Measurements from ENCODE around the gene VRK1. TPM values are rescaled to one million over a fixed set of nuclear protein-coding genes. Genes with fewer than 3 reads are reported as not detected.

The VRK1 gene
- total and polyA plus RNA-seq, 8 donors = 1.2 to 45.7 (median 10.6) TPM; not detected in 1

DNA sequence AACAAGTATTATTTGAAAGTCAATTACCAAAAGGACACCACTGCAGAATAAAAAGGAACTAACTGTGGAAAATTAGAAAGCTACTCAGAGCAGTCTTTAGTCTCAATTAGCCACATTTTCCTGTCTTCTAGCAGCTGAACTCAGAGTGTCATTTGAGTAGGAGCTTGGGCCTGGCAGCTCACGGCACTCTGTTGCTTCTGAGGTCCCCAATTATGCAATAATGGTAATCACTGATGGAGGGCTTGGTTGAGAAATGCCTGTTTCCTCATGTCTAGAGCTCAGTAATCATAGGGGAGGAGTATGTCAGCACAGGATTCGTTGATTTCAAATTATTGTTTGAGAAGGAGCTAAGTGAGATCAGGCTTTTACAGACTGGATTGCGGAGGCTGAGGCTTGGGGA lies 108.6 kb downstream of the VRK1 start:
- Histone ChIP-seq H3K4me3 (no peak overlapping the region), H3K4me1 (no peaks in the 10 kb centered on the region), H3K27me3 (no peaks in the 10 kb centered on the region), H3K9me3 (peaks cover 8 to 28% (median 19%) of the 10 kb centered on the region in 4 donors), H3K27ac (no peak overlapping the region), H3K36me3 (no peaks in the 10 kb centered on the region)
- no peak for DNase-seq
- WGBS, 5 donors = 83 to 91% (median 86%) methylated on average over 3 of the region's 3 CpGs
- TF ChIP-seq POLR2A (IDR thresholded peaks at IDR 0.05) = no peak
- intact Hi-C loops (cut with DNase I; ENCODE audit: low total_unique reads) = no loop called here

DNA sequence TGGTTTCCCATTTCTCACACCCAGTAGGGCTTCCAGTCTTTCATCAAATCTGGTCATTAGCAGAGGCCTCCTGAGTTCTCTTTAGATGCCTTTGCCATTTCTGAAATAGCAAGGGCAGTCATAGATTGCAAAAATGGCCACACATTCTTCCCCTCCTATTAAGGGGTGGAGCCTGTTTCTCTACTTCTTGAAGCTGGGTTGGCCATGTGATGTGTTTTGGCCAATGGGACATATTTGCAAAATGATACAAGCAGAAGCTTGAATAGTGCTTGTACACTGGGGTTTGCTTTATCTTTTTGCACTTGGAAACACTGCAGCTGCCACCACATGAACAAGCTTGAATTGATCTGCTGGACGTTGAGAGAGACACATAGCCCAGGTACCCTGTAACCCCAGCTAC lies 109.3 kb downstream of the VRK1 start:
- Histone ChIP-seq H3K27me3 (no peaks in the 10 kb centered on the region), H3K36me3 (no peaks in the 10 kb centered on the region), H3K9me3 (peaks cover 8 to 30% (median 19%) of the 10 kb centered on the region in 4 donors), H3K4me1 (no peaks in the 10 kb centered on the region), H3K4me3 (no peak overlapping the region), H3K27ac (no peak overlapping the region)
- no peak for TF ChIP-seq POLR2AphosphoS5 (IDR thresholded peaks at IDR 0.05)
- TF ChIP-seq, protein P1, sequence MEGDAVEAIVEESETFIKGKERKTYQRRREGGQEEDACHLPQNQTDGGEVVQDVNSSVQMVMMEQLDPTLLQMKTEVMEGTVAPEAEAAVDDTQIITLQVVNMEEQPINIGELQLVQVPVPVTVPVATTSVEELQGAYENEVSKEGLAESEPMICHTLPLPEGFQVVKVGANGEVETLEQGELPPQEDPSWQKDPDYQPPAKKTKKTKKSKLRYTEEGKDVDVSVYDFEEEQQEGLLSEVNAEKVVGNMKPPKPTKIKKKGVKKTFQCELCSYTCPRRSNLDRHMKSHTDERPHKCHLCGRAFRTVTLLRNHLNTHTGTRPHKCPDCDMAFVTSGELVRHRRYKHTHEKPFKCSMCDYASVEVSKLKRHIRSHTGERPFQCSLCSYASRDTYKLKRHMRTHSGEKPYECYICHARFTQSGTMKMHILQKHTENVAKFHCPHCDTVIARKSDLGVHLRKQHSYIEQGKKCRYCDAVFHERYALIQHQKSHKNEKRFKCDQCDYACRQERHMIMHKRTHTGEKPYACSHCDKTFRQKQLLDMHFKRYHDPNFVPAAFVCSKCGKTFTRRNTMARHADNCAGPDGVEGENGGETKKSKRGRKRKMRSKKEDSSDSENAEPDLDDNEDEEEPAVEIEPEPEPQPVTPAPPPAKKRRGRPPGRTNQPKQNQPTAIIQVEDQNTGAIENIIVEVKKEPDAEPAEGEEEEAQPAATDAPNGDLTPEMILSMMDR (IDR thresholded peaks at IDR 0.05) = no peak
- no peak for TF ChIP-seq EP300 (IDR thresholded peaks at IDR 0.05)
- TF ChIP-seq POLR2A (IDR thresholded peaks at IDR 0.05) = no peak
- intact Hi-C loops (cut with DNase I; ENCODE audit: low total_unique reads) = no loop called here
- DNase-seq = no peak
- 60 to 81% (median 63%) methylated on average over 1 of the region's 1 CpG for WGBS, 5 donors

DNA sequence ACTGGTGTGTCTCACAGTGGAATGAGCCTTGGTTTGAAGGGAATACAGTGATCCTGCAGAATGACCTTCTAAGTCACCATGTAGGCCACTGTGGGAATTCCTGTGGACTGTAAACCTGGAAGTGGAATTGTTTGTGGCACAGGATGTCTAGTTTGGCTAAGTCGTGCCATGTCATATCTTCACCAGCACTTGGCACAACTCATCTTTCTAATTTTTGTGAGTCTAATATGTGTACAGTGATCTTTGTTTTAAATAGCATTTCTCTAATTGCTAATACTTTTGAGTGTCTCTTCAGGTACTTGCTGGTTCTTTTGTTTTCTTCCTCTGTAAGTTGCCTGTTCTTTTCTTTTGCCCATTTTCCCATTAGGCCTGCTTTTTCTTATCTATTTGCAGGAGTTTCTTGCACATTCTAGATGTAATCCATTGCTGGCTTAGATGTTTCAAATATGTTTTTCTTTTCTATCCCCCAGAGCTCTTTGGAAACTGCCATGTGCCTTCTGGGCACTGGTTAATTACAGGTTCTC lies 112.7 kb downstream of the VRK1 start:
- intact Hi-C loops (cut with DNase I; ENCODE audit: low total_unique reads) = no loop called here
- no peak overlapping the region for H3K4me3 ChIP-seq
- no peaks in the 10 kb centered on the region for H3K4me1 ChIP-seq
- no peak for DNase-seq
- H3K27me3 ChIP-seq = no peaks in the 10 kb centered on the region
- peaks cover 8 to 42% (median 27%) of the 10 kb centered on the region in 4 donors for H3K9me3 ChIP-seq
- TF ChIP-seq EP300 (IDR thresholded peaks at IDR 0.05) (no peak), POLR2A (IDR thresholded peaks at IDR 0.05) (no peak), POLR2AphosphoS5 (IDR thresholded peaks at IDR 0.05) (no peak)
- TF ChIP-seq, protein P1 (IDR thresholded peaks at IDR 0.05) = no peak
- H3K36me3 ChIP-seq = no peaks in the 10 kb centered on the region
- no peak overlapping the region for H3K27ac ChIP-seq
- 95 to 100% (median 100%) methylated on average over 1 of the region's 1 CpG for WGBS, 5 donors

DNA sequence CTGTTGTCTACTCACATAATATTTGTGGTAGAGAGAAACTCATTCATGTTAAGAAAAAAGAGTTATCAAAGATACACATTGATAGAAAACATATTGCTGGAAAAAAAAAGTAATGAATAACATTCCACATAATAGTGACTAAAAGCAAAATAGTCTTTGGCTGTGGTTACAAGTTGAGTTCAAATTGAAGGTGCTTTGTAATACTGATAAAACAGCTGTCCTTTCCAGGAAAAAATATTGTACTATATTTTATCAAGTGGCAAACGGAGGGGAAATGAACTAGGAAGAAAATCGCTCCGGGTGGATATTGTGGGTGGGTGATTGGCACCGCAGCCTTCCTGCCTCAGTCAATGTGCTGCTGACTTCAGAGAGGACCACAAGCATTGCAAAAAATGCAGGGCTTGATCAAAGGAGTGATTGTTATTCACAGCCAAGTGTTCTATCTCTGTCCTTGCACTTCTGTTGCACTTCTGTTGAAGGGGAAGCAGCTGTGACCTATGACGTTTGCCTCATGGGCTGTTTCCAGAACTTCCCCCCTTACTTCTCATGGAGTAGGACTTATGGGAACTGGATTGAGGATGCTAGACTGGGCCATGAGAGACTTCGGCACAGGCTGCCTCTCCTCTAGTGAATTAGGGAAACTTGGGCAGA lies 114.4 kb downstream of the VRK1 start:
- 37 to 59% (median 44%) methylated on average over 6 of the region's 6 CpGs for WGBS, 5 donors
- DNase-seq = peak in 1 of 2 donors; percentile 26
- Histone ChIP-seq H3K27ac (no peak overlapping the region), H3K9me3 (peaks cover 8 to 42% (median 27%) of the 10 kb centered on the region in 4 donors), H3K36me3 (no peaks in the 10 kb centered on the region), H3K27me3 (no peaks in the 10 kb centered on the region), H3K4me1 (no peaks in the 10 kb centered on the region), H3K4me3 (no peak overlapping the region)
- intact Hi-C loops (cut with DNase I; ENCODE audit: low total_unique reads) = no loop called here
- TF ChIP-seq EP300 (IDR thresholded peaks at IDR 0.05) = no peak
- TF ChIP-seq, protein P1 (IDR thresholded peaks at IDR 0.05) = no peak
- TF ChIP-seq POLR2A (IDR thresholded peaks at IDR 0.05) = no peak
- TF ChIP-seq POLR2AphosphoS5 (IDR thresholded peaks at IDR 0.05) = no peak

DNA sequence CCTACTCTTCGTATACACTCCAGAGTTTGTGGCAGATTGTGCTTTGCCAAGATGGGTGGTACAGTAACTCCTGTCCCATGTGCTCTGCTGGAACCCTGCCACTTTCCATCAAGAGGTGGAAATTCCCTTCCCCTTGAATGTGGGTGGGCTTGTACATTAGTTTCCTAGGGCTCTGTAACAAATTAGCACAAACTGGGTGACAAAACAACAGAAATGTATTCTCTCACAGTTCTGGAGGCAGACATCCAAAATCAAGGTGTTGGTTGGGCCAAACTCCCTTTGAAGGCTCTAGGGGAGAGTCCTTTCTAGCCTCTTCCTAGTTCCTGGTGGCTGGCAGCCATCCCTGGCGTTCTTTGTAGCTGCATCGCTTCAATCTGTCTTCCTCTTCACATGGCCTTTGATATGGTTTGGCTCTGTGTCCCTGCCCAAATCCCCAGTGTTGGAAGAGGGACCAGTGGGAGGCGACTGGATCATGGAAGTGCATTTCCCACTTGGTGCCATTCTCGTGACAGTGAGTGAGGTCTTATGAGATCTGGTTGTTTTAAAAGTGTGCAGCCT lies 117.5 kb downstream of the VRK1 start:
- Histone ChIP-seq H3K36me3 (no peaks in the 10 kb centered on the region), H3K4me3 (no peak overlapping the region), H3K27me3 (no peaks in the 10 kb centered on the region), H3K4me1 (no peaks in the 10 kb centered on the region), H3K27ac (no peak overlapping the region), H3K9me3 (peaks cover 6 to 28% (median 17%) of the 10 kb centered on the region in 4 donors)
- WGBS, 5 donors = 73 to 90% (median 83%) methylated on average over 5 of the region's 5 CpGs
- no peak for TF ChIP-seq POLR2A (IDR thresholded peaks at IDR 0.05)
- TF ChIP-seq POLR2AphosphoS5 (IDR thresholded peaks at IDR 0.05) = no peak
- no peak for TF ChIP-seq EP300 (IDR thresholded peaks at IDR 0.05)
- TF ChIP-seq, protein P1 (IDR thresholded peaks at IDR 0.05) = no peak
- no peak for DNase-seq
- intact Hi-C loops (cut with DNase I; ENCODE audit: low total_unique reads) = no loop called here

All from stomach (tissue), 9 donors.